Measurements from ENCODE around the gene C19orf44.
A peak's percentile ranks its signal among the peaks of the same experiment; 100 is the strongest.
"Not testable (repeated sequence)": the region's sequence is repeated elsewhere in the genome, so short reads cannot be mapped to it uniquely, and the experiment has no call there.

The C19orf44 gene

DNA sequence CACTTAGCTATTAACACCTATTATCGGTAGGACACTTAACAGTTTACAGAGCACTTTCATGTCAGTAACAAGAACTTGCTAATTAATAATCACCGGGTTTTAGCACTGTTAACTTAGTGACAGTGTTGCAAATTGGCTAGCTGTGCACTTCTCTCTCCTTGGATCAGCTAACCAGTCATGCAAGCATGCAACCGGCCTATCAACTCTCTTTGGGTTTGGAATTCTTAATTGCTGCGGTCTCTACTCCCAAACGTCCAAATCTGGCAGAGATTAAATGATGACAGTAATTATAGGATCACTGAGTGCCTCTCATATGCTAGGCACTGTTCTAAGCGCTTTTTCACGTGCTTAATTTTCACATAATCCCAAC lies 25.7 kb upstream of the C19orf44 start:
- no peak for DNase-seq

DNA sequence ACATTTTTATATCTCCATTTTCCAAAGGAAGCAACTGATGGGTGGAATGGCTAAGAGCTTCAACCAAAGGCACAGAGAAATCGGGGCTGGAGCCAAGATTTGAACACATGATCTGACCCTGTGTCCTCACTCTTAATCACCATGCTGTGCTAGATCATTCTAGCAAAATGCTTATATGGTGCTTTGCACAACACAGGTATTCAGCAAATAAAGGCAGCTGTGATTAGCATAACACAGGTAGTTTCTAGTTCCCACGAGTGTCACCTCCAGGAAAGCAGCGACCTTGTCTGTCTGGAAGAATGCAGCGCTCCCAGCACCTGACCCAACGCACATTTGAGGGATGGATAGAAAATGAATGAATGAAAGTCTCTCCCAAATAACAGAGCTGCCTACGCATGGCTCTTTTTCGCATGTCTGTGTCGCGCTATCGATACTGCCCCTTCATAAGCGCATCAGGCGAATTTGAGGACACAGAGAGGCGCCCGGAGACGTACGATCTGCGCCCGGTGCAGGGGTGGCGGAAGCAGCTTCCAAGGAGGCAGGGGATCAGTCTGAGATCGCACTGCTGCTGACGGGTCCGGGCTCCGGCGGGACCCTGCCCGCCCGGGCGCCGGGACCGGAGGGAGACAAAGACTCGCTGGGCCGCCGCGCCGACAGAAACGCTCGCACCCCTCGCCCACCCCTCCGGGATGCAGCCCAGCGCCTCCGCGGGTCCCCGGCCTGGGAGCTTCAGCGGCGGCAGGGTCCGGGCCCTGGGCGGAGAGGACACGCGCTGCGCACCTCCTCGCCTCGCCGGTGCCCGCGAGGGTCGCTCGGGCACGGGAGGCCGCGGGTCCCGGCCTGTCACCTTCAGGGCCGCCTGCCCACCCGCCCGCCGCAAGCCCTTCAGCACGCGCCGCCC lies 25.0 kb upstream of the C19orf44 start:
- peak; percentile 20 for DNase-seq

DNA sequence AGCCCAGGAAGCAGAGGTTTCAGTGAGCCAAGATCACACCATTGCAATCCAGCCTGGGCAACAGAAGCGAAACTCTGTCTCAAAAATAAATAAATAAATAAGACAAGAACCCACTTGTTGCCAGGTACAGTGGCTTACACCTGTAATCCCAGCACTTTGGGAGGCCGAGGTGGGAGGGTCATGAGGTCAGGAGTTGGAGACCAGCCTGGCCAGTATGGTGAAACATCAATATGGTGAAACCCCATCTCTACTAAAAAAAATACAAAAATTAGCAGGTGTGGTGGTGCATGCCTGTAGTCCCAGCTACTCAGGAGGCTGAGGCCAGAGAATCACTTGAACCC lies 23.7 kb upstream of the C19orf44 start:
- not testable (repeated sequence) for DNase-seq

DNA sequence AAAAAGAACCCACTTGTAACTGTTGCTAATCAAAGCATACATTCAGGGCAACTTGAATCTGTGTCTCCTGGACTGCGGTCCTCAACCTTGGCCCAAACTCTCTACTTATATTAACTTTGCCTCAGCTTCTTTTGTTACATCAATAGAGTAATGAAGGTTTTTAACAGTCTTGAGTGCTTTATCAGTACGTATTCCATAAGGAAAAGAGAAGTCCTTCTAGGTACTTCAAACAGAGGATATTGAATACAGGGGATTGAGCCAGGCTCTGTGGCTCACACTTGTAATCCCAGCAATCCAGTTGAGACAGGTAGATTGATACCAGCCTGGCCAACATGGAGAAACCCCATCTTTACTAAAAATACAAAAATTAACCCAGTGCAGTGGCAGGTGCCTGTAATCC lies 23.2 kb upstream of the C19orf44 start:
- DNase-seq = no peak

DNA sequence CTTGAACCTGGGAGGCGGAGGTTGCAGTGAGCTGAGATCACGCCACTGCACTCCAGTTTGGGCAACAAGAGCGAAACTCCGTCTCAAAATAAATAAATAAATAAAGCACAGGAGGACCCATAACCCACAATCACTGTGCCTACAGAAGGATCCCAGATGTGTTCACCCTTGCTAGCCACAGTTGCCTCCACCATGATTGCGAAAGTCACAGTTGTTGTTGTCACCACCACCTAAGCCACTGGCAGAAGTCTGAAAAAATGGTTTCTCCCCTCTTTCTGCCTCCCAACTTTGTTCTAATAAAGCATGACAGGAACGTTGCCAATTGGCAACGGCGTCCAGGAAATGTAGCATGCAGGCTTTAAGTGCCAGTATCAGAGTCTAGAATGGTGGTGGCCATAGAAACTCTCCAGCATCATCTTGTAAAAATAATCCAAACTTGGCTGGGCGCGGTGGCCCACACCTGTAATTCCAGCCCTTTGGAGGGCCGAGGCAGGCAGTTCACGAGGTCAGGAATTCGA lies 22.3 kb upstream of the C19orf44 start:
- no peak for DNase-seq

DNA sequence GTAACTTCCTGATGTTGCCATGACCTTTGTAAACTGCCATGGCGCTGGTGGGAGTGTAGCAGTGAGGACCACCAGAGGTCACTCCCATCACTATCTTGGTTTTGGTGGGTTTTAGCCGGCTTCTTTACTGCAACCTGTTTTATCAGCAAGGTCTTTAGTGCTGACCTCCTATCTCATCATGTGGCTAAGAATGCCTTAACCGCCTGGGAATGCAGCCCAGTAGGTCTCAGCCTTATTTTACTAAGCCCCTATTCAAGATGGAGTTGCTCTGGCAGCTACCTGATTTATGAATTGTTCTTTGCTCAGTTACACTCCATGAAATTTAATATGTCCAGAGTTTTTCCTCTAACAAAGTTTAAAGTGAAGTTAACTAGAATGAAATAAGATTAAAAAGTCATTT lies 19.8 kb upstream of the C19orf44 start:
- no peak for DNase-seq

DNA sequence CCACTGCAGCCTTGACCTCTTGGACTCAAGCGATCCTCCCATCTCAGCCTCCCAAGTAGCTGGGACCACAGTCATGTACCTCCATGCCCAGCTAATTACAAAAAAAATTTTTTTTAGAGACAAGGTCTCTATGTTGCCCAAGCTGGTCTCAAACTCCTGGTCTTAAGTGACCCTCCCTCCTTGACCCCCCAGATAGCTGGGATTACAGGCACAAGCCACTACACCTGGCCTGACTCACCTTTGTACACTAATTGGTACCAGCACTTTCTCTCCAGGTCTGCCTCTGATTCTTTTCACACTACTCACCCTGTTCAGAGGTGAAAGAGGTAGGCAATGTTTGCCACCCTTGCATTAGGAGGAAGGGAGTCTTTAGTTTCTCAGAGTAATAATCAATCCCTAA lies 18.9 kb upstream of the C19orf44 start:
- no peak for DNase-seq

DNA sequence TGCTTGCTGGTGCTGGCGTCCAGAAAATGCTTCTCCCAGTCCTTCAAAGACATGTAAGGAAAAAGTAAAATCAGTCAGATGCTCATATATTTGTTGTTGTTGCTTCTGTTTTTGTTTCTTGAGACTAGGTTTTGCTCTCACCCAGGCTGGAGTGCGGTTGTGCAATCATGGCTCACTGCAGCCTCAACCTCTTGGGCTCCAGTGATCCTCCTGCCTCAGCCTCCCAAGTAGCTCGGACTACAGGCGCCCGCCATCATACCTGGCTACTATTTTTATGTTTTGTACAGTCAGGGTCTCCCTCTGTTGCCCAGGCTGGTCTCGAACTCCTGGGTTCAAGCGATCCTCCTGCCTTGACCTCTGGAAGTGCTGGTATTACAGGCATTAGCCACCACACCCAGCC lies 13.4 kb upstream of the C19orf44 start:
- DNase-seq = no peak

DNA sequence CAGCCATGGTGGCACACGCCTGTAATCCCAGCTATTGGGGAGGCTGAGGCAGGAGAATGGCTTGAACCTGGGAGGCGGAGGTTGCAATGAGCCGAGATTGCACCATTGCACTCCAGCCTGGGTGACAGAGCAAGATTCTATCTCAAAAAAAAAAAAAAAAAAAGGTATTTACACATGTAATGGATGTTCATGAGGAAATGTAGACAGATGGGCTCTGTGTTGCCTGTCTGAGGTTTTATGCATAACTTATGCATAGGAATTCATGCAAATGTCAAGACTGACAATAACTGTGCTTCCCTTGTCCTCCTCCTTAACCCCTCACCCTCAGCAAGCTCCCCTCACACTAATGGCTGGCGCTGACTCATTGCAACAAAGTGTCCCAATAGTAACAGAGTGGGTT lies 9.7 kb upstream of the C19orf44 start:
- not testable (repeated sequence) for DNase-seq

DNA sequence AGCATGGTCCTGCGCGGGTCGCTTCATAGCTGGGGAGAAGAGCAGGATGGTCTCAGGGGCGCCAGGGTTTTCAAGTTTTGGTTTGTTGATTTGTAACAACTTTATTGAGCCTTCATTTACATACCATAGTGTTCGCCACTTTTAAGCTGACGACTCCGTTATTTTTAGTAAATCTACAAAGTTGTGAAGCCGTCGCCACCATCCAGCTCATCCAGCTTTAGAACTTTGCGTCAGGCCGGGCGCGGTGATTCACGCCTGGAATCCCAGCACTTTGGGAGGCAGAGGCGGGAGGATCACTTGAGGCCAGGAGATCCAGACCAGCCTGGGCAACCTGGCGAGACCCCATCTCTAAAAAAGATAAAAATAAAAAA lies 404 bp downstream of the C19orf44 start:
- DNase-seq = no peak

DNA sequence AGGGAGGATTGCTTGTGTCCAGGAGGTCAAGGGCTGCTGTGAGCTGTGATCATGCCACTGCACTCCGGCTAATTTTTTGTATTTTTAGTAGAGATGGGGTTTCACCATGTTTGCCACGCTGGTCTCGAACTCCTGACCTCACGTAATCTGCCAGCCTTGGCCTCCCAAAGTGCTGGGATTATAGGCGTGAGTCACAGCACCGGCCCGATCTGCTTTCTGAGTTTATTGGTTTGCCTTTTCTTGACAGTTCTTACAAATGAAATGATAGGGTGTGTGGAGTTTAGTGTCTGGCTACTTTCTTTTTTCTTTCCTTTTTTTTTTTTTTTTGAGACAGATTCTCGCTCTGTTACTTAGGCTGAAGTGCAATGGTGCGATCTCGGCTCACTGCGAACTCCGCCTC lies 848 bp downstream of the C19orf44 start:
- no peak for DNase-seq

DNA sequence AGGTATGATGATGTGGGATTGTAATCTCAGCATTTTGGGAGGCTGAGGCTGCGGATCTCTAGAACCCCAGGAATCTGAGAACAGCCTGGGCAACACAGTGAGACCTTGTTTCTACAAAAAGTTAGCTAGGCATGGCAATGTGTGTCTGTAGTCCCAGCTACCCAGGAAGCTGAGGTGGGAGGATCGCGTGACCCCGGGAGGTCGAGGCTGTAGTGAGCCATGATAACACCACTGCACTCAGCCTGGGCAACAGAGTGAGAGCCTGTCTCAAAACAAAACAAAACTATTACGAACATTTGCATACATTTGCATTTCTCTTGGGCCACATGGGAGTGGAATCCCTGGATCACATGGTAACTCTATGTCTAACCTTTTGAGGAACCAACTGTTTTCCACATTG lies 1.6 kb downstream of the C19orf44 start:
- DNase-seq = no peak

DNA sequence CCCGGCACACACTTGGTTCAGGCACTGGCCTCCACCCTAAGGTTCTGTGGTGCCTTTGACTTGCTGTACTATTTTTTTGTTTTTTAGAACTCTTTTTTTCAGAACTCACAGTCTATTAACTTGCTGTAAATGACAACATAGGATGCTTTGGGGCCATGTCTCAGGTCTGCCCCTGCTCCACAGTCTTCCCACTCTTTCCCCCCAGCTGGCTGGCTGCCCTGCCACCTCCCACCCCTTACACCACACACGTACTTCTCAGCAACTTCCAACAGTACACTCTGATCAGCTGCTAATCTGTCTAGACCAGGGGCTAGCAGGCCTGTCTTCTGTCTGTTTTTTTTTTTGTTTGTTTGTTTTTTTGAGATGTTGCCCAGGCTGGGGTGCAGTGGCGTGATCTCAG lies 8.1 kb downstream of the C19orf44 start:
- no peak for DNase-seq

DNA sequence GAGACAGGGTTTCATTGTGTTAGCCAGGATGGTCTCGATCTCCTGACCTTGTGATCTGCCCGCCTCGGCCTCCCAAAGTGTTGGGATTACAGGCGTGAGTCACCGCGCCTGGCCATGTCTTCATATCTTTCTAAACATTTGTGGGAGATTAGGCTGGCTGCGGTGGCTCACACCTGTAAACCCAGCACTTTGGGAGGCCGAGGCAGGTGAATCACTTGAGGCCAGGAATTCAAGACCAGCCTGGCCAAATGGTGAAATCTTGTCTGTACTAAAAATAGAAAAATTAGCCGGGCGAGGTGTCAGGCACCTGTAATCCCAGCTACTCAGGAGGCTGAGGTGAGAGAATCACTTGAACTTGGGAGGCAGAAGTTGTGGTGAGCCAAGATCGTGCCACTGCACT lies 10.0 kb downstream of the C19orf44 start:
- DNase-seq = not testable (repeated sequence)

DNA sequence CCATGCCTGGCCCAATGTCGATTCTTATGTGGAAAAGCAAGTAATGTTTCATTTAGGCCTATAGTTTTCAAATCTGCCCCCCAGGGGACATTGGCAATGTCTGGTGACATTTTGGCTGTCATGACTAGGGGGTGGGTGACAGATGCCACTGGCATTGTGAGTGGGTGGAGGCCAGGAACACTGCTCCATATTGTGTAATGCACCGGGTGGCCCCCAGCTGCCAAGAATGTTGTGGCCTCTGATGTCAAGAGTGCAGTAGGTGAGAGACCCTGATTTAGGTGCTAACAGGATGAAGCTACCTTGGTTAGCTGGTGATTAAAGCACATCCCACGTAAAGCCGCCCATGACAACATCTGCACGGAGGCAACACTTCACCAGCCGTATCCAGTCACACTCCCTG lies 10.8 kb downstream of the C19orf44 start:
- no peak for DNase-seq

DNA sequence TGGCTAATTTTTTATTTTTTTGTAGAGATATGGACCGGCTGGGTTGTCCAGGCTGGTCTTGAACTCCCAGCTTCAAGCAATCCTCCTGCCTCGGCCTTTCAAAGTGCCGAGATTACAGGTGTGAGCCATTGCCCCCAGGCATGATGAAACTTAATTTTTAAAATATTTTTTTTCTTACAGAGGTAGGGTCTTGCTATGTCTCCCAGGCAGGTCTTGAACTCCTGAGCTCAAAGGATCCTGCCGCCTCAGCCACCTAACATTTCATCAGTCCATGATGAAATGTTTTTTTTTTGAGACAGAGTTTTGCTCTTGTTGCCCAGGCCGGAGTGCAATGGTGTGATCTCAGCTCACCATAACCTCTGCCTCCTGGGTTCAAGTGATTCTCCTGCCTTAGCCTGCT lies 12.4 kb downstream of the C19orf44 start:
- no peak for DNase-seq

DNA sequence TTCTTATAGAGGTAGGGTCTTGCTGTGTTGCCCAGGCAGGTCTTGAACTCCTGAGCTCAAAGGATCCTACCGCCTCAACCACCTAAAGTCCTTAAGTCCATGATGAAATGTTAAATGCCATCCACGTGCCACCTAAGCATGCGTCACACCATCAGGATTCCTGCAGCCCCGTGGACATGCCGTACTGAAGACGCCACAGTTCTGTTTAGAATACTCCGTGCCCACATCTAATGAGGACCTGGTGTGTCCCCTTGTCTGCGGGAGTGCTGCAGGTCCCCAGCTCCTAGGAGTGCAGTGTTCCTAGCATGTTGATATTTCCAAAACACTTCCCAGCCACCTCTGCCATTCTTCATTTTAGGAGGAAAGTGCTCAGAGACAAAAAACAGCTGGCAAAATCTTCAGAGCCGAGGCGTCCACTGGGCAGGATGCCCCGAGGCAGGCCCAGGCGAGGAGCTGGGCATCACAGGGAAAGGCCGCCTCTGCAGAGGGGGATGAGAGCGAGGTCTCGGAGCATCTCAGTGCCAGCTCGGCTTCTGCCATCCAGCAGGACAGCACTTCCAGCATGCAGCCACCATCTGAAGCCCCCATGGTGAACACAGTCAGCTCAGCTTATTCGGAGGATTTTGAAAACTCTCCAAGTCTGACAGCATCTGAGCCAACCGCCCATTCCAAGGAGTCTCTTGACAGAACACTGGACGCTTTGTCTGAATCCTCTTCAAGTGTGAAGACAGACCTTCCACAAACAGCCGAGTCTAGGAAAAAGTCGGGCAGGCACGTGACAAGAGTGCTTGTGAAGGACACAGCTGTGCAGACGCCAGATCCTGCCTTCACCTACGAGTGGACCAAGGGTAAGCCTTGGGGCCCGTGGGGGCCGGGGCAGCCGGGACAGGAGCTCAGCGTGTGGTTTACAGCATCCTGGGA lies 13.2 kb downstream of the C19orf44 start:
- DNase-seq = no peak

DNA sequence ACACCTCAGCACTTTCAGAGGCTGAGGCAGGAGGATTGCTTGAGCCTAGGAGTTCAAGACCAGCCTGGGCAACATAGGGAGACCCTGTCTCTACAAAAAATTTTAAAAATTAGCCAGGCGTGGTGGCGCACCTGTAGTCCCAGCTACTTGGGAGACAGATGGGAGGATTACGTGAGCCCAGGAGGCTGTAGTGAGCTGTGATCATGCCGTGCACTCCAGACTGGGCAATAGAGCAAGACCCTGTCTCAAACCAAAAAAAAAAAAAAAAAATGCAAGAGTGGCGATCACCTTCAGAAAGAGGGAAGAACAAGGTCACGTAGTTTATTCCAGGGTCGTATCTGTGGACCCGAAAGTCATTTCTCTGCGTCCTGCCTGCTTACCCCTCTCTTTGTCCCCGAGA lies 16.4 kb downstream of the C19orf44 start:
- DNase-seq = not testable (repeated sequence)

DNA sequence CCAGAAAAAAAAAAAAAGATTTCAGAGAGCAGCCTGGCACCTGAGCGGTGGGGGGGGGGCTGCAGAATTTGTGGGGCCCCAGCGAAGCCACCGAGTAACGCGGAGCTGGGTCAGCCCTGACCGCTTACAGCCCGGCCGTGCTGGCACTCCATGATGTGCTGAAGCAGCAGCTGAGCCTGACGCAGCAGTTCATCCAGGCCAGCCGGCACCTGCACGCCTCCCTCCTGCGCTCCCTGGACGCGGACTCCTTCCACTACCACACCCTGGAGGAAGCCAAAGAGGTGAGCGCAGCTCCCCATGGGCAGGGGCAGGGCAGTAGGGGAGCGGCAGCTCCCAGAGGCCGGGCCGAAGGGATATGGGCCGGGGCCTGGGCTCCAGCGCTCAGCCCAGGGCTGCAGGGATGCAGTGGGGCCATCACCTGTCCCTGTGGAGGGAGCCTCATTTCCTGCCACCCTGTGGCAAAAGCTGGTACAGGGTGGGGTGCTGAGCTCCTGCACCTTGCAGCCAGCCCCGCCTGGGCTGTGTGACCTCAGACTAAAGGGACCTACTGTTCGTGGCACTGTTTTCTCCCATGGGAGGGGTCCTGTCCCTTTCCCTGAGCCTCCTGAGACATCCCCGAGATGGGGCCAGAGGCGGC lies 18.3 kb downstream of the C19orf44 start:
- DNase-seq = no peak

DNA sequence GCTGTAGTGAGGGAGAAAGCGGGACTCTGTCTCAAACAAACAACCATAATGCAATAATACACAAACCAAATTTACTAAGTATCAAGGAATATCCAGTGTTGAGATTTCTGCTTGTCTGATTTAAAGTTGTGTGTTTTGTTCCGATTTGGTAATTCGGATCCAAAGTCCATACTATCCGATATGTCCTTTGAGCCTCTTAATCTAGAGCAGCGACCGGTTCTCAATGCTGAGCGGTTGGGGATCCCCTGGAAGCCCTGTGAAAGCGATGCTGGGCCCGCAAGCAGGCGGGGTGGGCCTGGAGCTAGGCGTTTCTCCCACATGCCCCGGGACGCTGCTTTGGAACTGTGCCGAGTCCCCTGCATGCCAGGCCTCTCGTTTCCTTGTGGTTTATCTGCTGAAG lies 20.2 kb downstream of the C19orf44 start:
- no peak for DNase-seq

DNA sequence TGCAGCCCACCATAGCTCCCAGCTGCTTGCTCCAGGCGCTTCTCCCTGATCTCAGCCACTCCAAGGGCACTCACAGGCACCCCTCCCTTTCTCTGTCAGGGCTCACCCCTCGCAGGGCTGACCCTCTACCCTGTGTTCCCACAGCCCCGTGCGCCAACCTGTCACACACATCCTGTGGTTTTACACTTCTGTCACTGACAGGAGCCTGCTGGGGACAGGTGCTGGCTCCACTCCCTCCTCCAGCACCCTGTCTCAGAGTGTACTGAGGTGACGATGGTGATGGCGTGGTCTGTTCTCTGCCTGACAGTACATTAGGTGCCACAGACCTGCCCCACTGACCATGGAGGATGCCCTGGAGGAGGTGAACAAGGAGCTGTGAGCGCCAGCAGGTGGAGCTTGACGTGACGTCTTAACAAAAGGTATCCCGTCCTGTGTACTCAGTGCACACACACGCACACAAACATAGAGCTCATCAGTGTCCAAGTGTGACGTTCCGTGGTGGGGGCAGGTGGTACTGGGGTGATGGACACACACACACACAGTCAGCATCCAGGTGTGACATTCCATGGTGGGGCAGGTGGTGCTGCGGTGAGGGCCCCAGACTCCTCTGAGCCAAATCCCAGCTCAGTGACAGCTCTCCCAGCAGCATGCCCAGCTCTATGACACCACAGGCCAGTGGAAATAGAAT lies 20.9 kb downstream of the C19orf44 start:
- DNase-seq = no peak

DNA sequence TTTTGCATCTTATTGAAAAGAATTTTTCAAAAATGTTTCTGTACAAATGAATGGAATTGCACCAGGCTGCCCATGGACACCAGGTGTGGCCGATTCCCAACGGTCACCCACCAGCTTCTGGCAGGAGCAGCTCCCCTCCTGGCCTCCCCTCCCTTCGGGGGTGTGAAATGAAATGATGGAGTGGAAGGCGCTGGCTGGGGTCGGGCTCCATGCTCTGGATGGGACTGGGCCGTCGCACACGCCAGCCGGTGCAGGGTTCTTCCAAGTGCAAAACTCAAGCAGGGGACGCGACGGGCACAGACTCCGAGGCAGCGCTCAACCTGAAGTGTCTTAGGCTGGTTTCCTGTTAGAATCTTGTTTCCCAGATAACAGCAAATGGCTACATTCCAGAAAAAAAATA lies 21.9 kb downstream of the C19orf44 start:
- DNase-seq = no peak
